OCI-LY1 (cell line): ENCODE measurements around the gene KIF25.

Source experiments
- EZH2 ChIP-seq: fragments of 200-600 bp; sonication (generic), shearing (Covaris generic); IDR thresholded peaks from 2 replicates; pipeline ENCODE4 v1.8.0; 2017; ENCODE audit warnings: borderline replicate concordance, mixed run types, mild to moderate bottlenecking, antibody characterized with exemption, low read length, moderate library complexity, mixed read lengths
- TF ChIP-seq, protein P1 (sequence below): fragments of 200-600 bp; sonication (generic), shearing (Covaris generic); IDR thresholded peaks from 2 replicates; pipeline ENCODE4 v1.5.1; 2017; ENCODE audit warnings: mild to moderate bottlenecking, antibody characterized with exemption, low read length, moderate library complexity, mixed read lengths

GRCh38 chr6:168027521-168027920 is 30.1 kb downstream of the KIF25 start:
- TF ChIP-seq, protein P1, sequence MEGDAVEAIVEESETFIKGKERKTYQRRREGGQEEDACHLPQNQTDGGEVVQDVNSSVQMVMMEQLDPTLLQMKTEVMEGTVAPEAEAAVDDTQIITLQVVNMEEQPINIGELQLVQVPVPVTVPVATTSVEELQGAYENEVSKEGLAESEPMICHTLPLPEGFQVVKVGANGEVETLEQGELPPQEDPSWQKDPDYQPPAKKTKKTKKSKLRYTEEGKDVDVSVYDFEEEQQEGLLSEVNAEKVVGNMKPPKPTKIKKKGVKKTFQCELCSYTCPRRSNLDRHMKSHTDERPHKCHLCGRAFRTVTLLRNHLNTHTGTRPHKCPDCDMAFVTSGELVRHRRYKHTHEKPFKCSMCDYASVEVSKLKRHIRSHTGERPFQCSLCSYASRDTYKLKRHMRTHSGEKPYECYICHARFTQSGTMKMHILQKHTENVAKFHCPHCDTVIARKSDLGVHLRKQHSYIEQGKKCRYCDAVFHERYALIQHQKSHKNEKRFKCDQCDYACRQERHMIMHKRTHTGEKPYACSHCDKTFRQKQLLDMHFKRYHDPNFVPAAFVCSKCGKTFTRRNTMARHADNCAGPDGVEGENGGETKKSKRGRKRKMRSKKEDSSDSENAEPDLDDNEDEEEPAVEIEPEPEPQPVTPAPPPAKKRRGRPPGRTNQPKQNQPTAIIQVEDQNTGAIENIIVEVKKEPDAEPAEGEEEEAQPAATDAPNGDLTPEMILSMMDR: no peak
- no peak for TF ChIP-seq EZH2
